HG02623 (cell line): Measurements from ENCODE around the gene AGL.
"Not testable (repeated sequence)": the region's sequence is repeated elsewhere in the genome, so short reads cannot be mapped to it uniquely, and the experiment has no call there.

Experiments used
- ATAC-seq: cut with Tn5 transposase; IDR thresholded peaks from one replicate; pipeline ENCODE4 v1.9.1; 2021; ENCODE audit warnings: moderate library complexity; ENCODE audit not compliant: unreplicated experiment

AGL gene

DNA sequence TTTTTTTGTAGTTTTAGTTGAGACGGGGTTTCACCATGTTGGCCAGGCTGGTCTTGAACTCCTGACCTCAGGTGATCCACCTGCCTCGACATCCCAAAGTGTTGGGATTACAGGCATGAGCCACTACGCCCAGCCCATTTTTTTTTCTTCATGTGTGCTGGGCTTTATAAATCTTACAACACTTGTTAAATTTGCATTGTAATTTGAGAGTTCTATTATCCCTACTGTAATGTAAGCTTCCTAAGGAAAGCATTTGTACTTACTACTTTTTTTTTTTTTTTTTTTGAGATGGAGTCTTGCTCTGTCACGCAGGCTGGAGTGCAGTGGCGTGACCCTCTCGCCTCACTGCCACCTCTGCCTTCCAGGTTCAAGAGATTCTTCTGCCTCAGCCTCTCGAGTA, 121.9 kb downstream of the AGL start:
- not testable (repeated sequence) for ATAC-seq
